GM18505 (cell line): ENCODE data around the gene SLC44A1.

Source experiments
- ATAC-seq: cut with Tn5 transposase; IDR thresholded peaks from one replicate; pipeline ENCODE4 v1.9.1; 2021; ENCODE audit not compliant: unreplicated experiment
- POLR2A ChIP-seq: IDR thresholded peaks from 4 replicates; pipeline ENCODE4 v1.6.1; 2011; ENCODE audit warnings: borderline replicate concordance; ENCODE audit not compliant: insufficient read depth, insufficient read length; ENCODE audit errors: extremely low read depth

Gene SLC44A1

DNA sequence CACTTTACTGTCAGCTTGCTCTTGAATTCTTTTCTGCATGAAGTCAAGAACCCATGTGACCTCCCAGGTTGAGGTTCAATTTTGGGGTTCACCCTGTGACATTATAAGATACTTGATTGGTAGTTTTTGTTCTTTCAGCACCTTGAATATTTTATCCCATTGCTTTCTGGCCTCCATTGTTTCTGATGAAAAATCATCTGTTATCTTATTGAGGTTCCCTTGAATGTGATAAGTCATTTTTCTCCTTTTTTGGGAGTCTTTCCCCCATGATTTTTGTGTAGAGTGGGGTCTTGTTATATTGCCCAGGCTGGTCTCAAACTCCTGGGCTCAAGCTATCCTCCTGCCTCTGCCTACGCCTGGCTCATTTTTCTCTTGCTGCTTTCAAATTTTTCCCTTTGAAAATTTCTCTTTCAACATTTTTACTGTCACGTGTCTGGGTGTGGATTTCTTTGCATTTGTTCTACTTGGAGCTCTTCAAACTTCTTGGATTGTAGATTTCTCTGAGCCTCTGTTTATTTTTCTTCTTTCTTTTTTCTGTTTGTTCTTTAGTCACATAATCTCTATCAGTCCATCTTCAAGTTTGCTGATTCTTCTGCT, 20.8 kb upstream of the SLC44A1 start:
- ATAC-seq = no peak
- no peak for TF ChIP-seq POLR2A

DNA sequence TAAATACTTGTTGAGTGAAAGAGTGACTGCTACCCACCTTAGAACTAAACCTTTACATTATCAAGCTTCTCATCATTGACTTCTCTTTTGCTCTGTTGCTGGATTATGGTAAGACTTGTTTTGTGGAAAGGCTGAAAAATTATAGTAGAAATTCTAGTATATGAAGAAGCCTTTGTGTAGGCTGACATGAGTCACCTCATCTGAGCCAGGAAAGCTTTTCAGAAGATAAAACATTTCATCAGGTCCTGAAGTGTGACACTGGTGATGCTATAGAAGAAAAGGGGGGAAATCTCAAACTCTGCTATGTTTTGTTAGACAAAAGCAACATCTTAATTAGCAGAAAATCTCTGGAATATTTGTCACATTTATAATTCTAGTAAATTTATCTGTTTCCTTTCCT, 18.4 kb upstream of the SLC44A1 start:
- no peak for ATAC-seq
- TF ChIP-seq POLR2A = no peak

DNA sequence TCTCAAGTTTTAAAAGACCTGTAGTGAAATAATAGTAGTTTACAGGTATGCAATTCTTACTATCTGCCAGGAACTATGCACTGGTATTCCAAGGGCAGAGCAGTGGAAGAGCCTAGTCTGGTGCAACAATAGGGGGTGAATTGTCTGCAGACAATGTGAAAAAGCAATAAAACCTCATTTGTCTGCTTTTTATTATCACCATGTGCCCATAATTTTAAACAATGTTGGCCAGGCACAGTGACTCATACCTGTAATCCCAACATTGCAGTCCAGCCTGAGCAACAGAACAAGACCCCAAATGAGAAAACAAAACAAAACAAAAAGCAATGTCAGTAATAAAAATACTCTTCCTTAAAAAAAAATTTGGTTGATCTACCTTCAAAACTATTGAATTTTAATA, 12.2 kb upstream of the SLC44A1 start:
- no peak for TF ChIP-seq POLR2A
- ATAC-seq = no peak

DNA sequence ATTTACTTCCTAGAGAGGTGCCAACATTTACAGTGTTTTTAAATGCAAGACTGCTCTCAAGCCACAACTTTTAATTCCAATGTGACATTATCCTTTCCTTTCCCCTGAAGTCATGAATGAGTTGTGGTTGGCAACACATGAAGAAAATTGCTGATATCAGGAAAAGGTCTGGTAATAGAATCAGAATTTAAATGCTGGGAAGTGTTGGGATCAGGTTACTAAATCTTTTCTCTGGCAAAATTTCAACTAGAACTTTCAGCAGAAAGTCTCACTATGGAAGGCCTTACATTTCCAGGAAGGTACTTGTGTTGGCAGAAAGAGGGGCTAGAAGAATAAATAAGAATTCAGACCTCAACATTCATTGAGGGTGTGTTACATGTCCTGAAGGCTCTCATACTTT, 10.6 kb upstream of the SLC44A1 start:
- TF ChIP-seq POLR2A = no peak
- no peak for ATAC-seq

DNA sequence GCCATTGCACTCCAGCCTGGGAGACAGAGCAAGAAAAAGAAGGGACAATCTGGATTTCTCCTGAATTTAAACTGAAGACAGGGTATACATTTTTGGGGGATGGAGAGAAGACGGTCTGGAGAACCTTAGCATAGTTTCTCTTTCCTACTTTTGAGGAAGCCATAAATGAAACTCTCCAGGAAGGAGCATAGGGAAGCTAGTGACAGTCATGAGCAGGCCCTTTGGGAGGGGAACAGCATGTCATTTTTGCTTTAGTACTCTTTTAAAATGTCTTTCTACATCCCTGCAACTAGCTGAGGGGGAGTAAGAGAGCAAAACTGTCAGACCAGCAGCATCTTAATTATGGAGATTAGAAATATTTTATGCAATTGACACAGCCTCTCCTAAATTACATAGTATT, 8.2 kb upstream of the SLC44A1 start:
- no peak for ATAC-seq
- TF ChIP-seq POLR2A = no peak

DNA sequence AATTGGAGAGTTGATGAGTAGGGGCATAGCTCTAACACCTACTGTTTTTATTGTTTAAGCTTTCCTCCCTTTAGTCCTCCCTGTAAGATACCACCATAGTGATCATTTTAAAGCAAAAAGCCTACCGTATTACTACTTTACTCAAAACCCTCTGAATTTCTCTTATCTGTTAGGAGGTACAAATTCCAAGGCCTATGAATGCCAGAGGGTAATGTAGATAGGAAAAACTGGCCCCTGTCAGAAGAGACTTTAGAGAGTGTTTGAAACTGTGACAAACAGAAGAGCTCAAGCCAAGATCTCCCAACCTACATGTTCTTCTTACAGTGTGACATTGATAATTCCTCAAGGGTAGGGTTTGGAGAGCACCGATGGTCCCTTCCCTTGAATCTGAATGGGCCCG, 7.2 kb upstream of the SLC44A1 start:
- no peak for ATAC-seq
- no peak for TF ChIP-seq POLR2A

DNA sequence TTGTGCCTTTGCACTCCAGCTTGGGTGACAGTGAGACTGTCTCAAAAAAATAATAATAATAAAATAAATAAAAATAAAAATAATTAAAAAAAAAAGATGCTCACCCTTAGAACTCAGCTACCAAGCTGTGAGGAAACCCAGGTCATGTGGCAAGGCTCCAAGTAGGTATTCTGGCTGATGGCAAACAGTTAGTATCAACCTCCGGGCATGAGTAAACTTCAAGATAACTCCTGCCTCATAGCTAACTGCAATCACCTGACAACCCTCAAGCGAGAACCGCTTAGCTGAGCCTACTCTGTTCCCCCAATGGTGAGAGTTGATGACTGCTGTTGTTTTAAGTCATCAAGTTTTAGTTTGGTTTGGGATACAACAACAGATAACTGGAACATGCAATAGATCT, 6.1 kb upstream of the SLC44A1 start:
- TF ChIP-seq POLR2A = no peak
- ATAC-seq = no peak

DNA sequence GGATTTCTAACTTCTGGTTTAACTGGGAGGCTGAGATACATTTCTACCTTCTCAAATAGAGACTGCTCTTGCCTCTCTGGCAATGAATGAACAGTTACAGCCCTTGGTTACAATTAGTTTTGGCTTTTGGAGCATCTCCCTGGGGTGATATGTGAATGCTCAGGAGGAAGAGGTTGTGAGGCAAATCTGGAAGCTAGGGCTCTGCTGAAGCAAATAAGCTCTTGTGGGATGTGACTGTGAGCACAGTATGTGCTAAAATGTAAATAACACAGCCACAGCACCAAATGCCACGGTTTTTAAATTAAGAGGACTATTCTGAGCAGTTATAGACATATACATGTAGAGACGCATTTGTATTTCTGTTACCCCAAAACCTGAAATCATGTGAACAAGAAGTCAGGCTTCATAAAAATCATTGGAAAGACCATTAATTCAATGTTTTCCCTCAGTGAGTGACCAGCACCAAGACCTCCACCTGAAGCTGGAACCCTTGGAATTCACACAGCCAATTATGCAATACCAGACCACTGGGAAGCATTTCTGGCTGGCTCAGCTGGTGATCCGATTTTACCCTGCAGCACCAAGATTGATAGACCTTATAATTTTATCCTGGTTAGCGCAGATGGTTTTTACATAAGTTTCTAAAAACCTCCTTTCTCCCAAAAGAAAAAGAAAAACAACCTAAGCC, 3.0 kb upstream of the SLC44A1 start:
- no peak for ATAC-seq
- no peak for TF ChIP-seq POLR2A

DNA sequence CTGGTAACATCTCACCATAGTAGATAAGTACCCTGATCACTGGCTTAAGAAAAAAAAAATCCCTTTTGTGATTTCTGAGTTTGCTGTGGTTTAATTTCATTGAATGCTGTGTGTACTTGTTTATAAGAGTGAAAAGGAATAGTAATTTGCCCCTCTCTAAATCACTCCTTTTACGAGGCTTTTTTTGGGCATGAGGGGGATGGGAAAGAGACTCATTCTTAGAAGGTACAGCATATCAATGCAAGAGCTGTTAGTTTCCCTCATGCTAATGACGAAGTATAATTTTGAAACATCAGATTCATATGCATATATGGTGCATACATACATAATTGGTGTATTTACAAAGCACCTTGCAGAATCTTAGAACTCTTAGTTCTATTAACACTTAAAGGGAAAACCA, 2.4 kb upstream of the SLC44A1 start:
- ATAC-seq = no peak
- no peak for TF ChIP-seq POLR2A

DNA sequence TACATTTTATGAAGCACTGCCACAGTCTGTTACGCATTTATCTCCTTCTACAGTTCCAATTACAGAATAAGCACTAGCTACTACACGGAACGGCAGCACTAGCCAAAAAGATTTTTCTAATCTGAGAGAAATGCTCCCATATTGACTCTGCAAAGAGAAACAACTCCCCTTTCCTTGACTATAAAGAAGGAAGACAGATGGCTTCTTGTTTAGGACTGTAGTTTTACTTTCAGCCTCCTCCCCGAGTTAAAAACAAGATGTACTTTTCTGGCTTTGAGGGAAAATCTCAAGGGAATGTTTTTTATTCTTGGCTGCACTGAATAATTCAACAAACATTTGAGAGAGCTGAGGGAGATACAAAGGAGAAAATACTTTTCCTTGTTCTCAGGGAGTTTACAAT, 1.9 kb upstream of the SLC44A1 start:
- no peak for TF ChIP-seq POLR2A
- ATAC-seq = no peak

DNA sequence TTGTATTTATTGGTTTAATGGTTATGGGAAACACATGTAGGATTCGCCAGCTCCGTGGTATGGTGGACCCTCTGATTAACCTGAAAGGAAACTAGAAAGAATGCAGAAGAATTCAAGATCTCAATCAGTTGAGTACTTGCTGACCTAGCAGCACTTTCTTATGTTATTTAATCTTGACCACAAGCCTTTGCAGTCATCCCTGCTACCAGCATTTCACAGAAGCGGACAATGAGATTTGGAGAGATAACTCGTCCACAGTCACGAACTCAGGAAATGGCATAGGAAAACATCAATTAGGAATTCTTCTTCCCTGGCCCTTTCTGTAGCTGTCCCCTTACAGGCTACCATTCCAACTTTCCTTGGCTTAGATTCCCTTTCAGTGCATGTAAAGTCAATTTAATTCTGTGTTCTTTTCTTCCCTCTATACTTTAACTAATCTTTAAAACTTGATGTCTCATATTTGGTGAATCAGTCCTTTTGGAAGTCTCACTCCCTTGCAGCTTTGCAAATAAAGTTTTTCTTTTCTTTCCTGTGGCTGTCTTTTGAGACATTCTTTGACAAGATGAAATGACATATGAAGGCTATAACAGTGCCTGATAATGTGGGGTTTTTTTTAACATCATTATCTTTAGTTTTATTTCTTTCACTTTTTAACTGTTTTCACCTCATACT, 1.3 kb upstream of the SLC44A1 start:
- no peak for ATAC-seq
- TF ChIP-seq POLR2A = no peak

DNA sequence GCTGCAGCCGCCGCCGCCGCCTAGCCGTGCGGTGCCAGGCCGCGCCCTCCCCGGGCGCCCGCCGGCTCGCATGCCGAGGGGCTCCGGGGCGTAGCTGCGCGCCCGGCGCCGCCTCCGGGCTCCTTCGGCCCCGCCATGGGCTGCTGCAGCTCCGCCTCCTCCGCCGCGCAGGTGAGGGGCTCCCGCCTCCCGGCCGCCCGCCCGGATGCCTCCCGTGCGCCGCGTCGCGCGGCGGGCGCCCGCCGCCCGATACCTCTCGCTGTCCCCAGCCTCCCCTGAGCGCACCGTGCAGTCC, 230 bp downstream of the SLC44A1 start:
- no peak for TF ChIP-seq POLR2A
- peak; percentile 67 for ATAC-seq

DNA sequence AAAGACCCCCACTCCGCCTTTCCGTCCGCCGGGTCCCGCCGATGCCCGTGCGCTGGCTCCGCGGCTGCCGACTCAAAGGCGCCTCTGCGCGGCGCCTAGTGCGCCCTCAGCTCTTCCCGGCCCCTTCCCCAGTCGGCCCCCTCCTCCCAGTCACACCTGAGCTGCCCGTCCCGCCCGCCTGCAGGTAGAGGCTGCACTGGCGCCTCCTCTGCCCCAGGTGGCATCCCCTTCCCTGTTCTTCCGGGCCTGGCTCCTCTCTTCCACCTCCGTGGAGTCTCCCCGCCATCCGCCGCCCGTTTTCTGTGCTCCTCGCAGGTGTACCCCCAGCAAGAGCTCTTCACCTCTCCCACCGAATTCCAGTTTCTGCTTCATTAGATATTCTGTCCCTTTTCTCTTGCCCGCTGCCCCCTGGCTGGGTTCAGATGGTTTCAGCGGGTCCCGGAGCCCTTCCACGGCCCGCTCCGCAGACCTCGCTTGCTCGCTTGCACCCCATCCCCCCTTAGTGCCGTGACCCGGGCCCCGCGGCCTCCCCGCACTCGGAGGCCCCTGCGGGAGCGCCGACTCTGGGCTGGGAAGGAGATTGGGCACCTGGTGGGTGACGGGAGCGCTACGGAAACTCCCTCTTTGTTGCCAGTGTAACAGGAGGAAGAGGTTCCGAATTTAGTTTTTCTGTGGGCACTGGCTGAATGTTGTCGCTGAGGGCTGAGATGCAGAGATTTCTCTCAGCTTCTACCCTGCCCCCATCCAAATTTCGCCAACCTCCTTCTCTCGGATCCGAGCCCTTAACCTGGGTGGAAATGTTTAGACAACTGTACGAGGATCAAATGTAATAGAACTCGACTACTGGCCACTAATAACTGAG, 809 bp downstream of the SLC44A1 start:
- peak; percentile 12 for ATAC-seq
- TF ChIP-seq POLR2A = peak; percentile 13

DNA sequence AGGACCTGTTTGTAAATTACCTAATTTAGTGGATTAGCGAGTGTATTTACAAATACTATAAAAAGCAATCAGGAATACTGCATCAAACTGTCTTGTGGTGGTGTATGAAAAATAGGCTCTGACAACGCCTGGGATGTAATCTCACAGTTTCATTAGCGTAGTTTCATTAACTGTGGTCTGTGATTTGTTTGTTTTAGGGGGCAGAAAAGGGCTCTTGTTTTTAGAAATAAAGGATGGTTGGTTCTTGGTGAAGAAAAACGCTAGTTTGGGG, 1.4 kb downstream of the SLC44A1 start:
- TF ChIP-seq POLR2A = no peak
- ATAC-seq = no peak
